Gastrocnemius medialis (tissue), 4 donors: Measurements from ENCODE around the gene STRADA. TPM values are rescaled to one million over a fixed set of nuclear protein-coding genes. Genes with fewer than 3 reads are reported as not detected.

Experiments used
- ATAC-seq, 2 donors: fragments of 150-250 bp; one replicate each; pipeline ENCODE4 v1.9.1; 2016
- DNase-seq, 2 donors: peaks; one replicate each; pipeline ENCODE4 v3.0.0-alpha.2; 2019
- H3K27ac ChIP-seq, 4 donors: fragments of 200-600 bp; sonication (generic); 1 replicate in 1 of 4; 2 replicates in 3 of 4; pipeline ENCODE4 v1.5.1; 2016 to 2018; ENCODE audit warnings: mild to moderate bottlenecking in 2 of 4, moderate library complexity in 1 of 4
- H3K27me3 ChIP-seq, 3 donors: fragments of 200-600 bp; sonication (generic) in 2 of 3; 1 replicate in 1 of 3; 2 replicates in 2 of 3; pipeline versions ENCODE4 v1.5.1 to v1.6.0; 2016 to 2019; ENCODE audit warnings: mild to moderate bottlenecking in 1 of 3, moderate library complexity in 1 of 3
- H3K36me3 ChIP-seq, 2 donors: fragments of 200-600 bp; sonication (generic) in 1 of 2; one replicate each; pipeline ENCODE4 v1.5.1; 2017 to 2018
- H3K4me1 ChIP-seq, 2 donors: fragments of 200-600 bp; sonication (generic) in 1 of 2; one replicate each; pipeline ENCODE4 v1.5.1; 2016 to 2017; ENCODE audit warnings: mild to moderate bottlenecking in 2 of 2
- H3K4me3 ChIP-seq, 4 donors: fragments of 200-600 bp; sonication (generic) in 3 of 4; 1 replicate in 1 of 4; 2 replicates in 3 of 4; pipeline ENCODE4 v1.5.1; 2016 to 2019; ENCODE audit warnings: mild to moderate bottlenecking in 2 of 4
- H3K9me3 ChIP-seq, 3 donors: fragments of 200-600 bp; sonication (generic) in 2 of 3; 1 replicate in 1 of 3; 2 replicates in 2 of 3; pipeline ENCODE4 v1.5.1; 2016 to 2019
- POLR2A ChIP-seq, 2 donors: fragments of 450-650 bp; IDR thresholded peaks; one replicate each; pipeline ENCODE4 v1.6.1; 2017; ENCODE audit warnings: antibody characterized with exemption in 2 of 2, mild to moderate bottlenecking in 2 of 2, moderate library complexity in 2 of 2
- in situ Hi-C, 4 donors: fragments of 200-750 bp; cut with MboI; loops; one replicate each; pipeline versions ENCODE4 v1.15.0 to v1.8.0; 2017; ENCODE audit warnings: low sequenced_read_pairs in 4 of 4
- intact Hi-C: fragments of 100-400 bp; cut with DNase I; formaldehyde crosslinking; loops from one replicate; pipeline ENCODE4 v1.15.1; 2023; ENCODE audit warnings: low total_unique reads
- total RNA-seq, 4 donors: library from RNA; depleted of rRNA; stranded (reverse); fragments of >200 nt; gene quantifications; one replicate each; pipeline versions ENCODE4 v1.1.0 to v1.2.3, GENCODE V29; 2016
- TF ChIP-seq, protein P1 (sequence below), 5 experiments: fragments of 450-650 bp in 3 of 5; fragments of 200-600 bp in 2 of 5; sonication (generic) in 2 of 5; IDR thresholded peaks in 4 of 5; conservative IDR thresholded peaks in 1 of 5; 1 replicate in 4 of 5; 2 replicates in 1 of 5; pipeline ENCODE4 v1.5.1; 2016 to 2019; ENCODE audit warnings: antibody characterized with exemption in 5 of 5, mild to moderate bottlenecking in 3 of 5, moderate library complexity in 3 of 5

Gene STRADA
- total RNA-seq, 4 donors from 2014 or later, result 7.5 to 15.0 (median 8.6) TPM

DNA sequence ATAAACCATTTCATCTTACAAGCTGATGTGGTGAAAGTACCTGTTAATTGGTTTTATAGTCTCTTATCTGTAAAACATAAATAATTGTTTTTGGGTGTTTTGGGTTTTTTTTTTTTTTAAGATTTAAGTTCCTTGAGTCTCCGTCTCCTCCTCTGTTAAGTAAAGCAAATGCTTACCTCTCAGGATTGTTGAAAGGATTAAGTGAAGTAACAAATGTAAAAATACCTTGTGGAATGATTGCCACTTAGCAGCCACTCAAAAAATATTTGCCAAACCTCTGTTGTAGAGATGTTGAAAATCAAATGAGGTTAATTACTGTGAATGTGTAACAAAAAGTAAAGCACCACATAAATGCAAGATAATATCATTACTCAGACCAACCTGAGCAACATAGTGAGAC, 60.9 kb downstream of the STRADA start:
- TF ChIP-seq POLR2A (IDR thresholded peaks at IDR 0.05), result no peak
- TF ChIP-seq, protein P1, sequence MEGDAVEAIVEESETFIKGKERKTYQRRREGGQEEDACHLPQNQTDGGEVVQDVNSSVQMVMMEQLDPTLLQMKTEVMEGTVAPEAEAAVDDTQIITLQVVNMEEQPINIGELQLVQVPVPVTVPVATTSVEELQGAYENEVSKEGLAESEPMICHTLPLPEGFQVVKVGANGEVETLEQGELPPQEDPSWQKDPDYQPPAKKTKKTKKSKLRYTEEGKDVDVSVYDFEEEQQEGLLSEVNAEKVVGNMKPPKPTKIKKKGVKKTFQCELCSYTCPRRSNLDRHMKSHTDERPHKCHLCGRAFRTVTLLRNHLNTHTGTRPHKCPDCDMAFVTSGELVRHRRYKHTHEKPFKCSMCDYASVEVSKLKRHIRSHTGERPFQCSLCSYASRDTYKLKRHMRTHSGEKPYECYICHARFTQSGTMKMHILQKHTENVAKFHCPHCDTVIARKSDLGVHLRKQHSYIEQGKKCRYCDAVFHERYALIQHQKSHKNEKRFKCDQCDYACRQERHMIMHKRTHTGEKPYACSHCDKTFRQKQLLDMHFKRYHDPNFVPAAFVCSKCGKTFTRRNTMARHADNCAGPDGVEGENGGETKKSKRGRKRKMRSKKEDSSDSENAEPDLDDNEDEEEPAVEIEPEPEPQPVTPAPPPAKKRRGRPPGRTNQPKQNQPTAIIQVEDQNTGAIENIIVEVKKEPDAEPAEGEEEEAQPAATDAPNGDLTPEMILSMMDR (IDR thresholded peaks at IDR 0.05 in 4 of 5, conservative IDR thresholded peaks at IDR 0.05 in 1 of 5), result no peak
- no peaks in the 10 kb centered on the region for H3K9me3 ChIP-seq
- ATAC-seq (no peak), DNase-seq (no peak)
- intact Hi-C loops, result no loop called here
- H3K27me3 ChIP-seq, result no peaks in the 10 kb centered on the region
- in situ Hi-C loops, result no loop called here
- no peak overlapping the region for H3K27ac ChIP-seq
- H3K4me1 ChIP-seq, result peaks cover 1 to 13% of the 10 kb centered on the region in 2 donors
- no peak overlapping the region for H3K4me3 ChIP-seq
- peaks cover 5 to 41% of the 10 kb centered on the region in 2 donors for H3K36me3 ChIP-seq

DNA sequence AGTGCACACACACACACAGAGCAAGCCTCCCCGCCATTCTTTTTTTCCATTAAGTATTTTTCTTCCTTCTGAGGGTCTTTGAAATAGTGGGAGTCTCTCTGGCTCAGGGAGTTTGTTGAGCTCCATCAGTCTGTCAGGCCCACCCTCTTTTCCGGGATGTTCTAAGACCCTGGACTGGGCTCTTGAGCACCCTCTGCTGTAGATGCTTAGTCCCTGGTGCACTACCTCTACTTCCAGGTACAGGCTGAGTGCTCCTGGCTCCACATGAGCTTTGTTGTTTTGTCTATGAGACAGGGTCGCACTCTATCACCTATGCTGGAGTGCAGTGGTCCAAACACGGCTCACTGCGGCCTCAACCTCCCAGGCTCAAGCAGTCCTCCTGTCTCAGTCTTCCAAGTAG, 62.4 kb downstream of the STRADA start:
- Histone ChIP-seq H3K4me1 (peaks cover 14 to 26% of the 10 kb centered on the region in 2 donors), H3K36me3 (peaks cover 5 to 27% of the 10 kb centered on the region in 2 donors), H3K27ac (no peak overlapping the region), H3K9me3 (no peaks in the 10 kb centered on the region), H3K4me3 (no peak overlapping the region), H3K27me3 (no peaks in the 10 kb centered on the region)
- in situ Hi-C loops (no loop called here), intact Hi-C loops (no loop called here)
- ATAC-seq, result no peak
- DNase-seq, result no peak
- no peak for TF ChIP-seq POLR2A (IDR thresholded peaks at IDR 0.05)
- TF ChIP-seq, protein P1 (IDR thresholded peaks at IDR 0.05 in 4 of 5, conservative IDR thresholded peaks at IDR 0.05 in 1 of 5), result no peak

- no peaks in the 10 kb centered on the region for H3K9me3 ChIP-seq
- in situ Hi-C loops, result no loop called here
- H3K4me3 ChIP-seq, result no peak overlapping the region
- no peak for ATAC-seq
- peaks cover 14 to 26% of the 10 kb centered on the region in 2 donors for H3K4me1 ChIP-seq
- no peaks in the 10 kb centered on the region for H3K27me3 ChIP-seq
- H3K27ac ChIP-seq, result peak overlapping the region in 1 of 4 donors; percentile 71
- intact Hi-C loops, result no loop called here
- TF ChIP-seq, protein P1 (IDR thresholded peaks at IDR 0.05 in 4 of 5, conservative IDR thresholded peaks at IDR 0.05 in 1 of 5), result no peak
- no peak for TF ChIP-seq POLR2A (IDR thresholded peaks at IDR 0.05)
- H3K36me3 ChIP-seq, result peaks cover 0 to 2% of the 10 kb centered on the region in 2 donors
- no peak for DNase-seq
Measured at GRCh38 chr17:63676584-63676983, 65.0 kb downstream of the STRADA start.

DNA sequence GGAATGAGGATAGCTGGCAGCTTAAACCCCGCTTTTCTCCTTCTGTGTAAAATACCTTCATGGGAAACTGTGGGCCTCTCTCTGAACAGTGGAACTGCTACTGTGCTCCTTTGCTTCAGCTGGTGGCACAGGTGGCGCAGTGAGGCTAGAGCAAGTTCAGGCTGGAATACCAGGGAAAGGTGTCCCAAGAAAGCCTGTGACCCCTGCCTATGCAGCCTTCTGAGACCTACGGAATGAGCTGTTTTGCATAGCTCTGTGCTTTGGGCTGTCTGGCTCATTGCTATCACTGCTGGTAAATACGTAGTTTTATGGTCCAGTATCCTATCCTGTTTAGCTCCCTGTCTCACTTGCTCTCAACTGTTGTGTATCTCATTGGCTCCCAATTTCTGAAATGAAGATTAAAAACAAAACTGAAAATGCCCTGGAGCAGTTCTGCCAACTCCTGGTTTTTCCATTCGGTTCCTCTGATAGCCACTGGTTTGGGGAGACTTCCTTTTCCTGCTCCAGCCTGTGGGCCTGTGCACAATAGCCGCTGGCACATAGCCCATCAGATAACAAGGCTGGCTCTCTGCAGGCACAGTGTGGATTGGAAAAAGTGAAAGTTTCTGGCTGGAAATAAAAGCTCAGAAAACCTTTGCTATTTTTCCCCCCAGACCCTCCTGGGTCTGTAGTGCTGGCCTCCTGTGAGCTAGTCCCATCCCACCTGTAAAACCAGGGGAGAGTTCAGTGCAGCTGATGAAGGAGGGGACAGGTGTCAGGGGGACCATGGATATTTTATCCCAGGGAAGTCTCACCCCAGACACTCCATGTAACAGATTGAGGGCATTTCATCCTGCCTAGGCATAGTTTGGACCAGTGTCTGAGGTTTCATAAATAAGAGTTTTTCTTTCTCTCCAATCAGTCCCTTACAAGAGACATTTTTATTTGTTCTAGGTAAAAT, 65.7 kb downstream of the STRADA start:
- H3K9me3 ChIP-seq, result no peaks in the 10 kb centered on the region
- H3K27ac ChIP-seq, result peak overlapping the region; percentile 29 to 71 (median 60)
- ATAC-seq (peak; percentile 67 to 78), DNase-seq (no peak)
- in situ Hi-C loops (no loop called here), intact Hi-C loops (no loop called here)
- H3K4me3 ChIP-seq, result peak overlapping the region in 3 of 4 donors; percentile 15 to 32 (median 22)
- H3K27me3 ChIP-seq, result no peaks in the 10 kb centered on the region
- H3K36me3 ChIP-seq, result no peaks in the 10 kb centered on the region
- TF ChIP-seq, protein P1 (IDR thresholded peaks at IDR 0.05 in 4 of 5, conservative IDR thresholded peaks at IDR 0.05 in 1 of 5), result no peak
- no peak for TF ChIP-seq POLR2A (IDR thresholded peaks at IDR 0.05)
- peaks cover 14 to 26% of the 10 kb centered on the region in 2 donors for H3K4me1 ChIP-seq
